Nephron progenitor cell (in vitro differentiated cells): Measurements from ENCODE around the gene TUBAL3.

Experiments
- DNase-seq: peaks from one replicate; pipeline ENCODE4 v3.0.0; 2021
- H3K27ac Mint-ChIP-seq: 2 replicates; pipeline ENCODE4 v1.8.0; 2021; ENCODE audit warnings: mild to moderate bottlenecking, moderate library complexity, mixed read lengths
- H3K27me3 Mint-ChIP-seq: 2 replicates; pipeline ENCODE4 v1.8.0; 2021; ENCODE audit warnings: mild to moderate bottlenecking, low read depth, mixed read lengths; ENCODE audit not compliant: poor library complexity
- H3K36me3 Mint-ChIP-seq: 2 replicates; pipeline ENCODE4 v1.8.0; 2021; ENCODE audit warnings: low read depth, mixed read lengths
- H3K4me1 Mint-ChIP-seq: 2 replicates; pipeline ENCODE4 v1.8.0; 2021; ENCODE audit warnings: mixed read lengths
- H3K4me3 Mint-ChIP-seq: 2 replicates; pipeline ENCODE4 v1.8.0; 2021; ENCODE audit warnings: mild to moderate bottlenecking, moderate library complexity, mixed read lengths
- H3K9me3 Mint-ChIP-seq: 2 replicates; pipeline ENCODE4 v1.8.0; 2021; ENCODE audit warnings: mild to moderate bottlenecking, moderate library complexity, mixed read lengths
- TF ChIP-seq, protein P1 (sequence below): fragments of 200-600 bp; sonication (generic); IDR thresholded peaks from 2 replicates; pipeline ENCODE4 v1.5.0; 2021; ENCODE audit warnings: antibody characterized with exemption

Gene TUBAL3

DNA sequence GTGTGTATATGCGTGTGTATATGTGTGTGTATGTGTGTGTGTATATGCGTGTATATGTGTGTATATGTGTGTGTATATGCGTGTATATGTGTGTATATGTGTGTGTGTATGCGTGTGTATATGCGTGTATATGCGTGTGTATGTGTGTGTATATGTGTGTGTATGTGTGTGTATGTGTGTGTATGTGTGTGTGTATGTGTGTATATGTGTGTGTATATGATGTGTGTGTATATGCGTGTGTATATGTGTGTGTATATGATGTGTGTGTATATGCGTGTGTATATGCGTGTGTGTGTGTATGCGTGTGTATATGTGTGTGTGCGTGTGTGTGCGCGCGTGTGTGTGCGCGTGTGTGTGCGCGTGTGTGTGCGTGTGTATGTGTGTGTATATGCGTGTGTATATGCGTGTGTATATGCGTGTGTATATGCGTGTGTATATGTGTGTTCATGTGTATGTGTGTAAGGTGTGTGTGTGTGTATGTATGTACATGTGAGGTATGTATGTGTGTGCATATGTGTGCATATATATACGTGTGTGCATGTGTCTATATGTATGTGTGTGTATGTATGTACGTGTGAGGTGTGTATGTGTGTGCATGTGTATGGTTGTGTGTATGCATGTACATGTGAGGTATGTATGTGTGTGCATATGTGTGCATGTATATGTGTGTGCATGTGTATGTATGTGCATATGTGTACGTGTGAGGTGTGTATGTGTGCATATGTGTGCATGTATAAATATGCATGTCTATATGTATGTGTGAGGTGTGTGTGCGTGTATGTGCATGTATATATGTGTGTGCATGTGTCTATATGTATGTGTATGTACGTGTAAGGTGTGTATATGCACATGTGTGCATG lies 33.9 kb downstream of the TUBAL3 start:
- Mint-ChIP-seq H3K4me1 (peaks cover 17% of the 10 kb centered on the region), H3K36me3 (no peaks in the 10 kb centered on the region), H3K27ac (peak overlapping the region; percentile 88), H3K9me3 (peaks cover 46% of the 10 kb centered on the region), H3K27me3 (peaks cover 13% of the 10 kb centered on the region), H3K4me3 (no peak overlapping the region)
- DNase-seq: no peak
- TF ChIP-seq, protein P1, sequence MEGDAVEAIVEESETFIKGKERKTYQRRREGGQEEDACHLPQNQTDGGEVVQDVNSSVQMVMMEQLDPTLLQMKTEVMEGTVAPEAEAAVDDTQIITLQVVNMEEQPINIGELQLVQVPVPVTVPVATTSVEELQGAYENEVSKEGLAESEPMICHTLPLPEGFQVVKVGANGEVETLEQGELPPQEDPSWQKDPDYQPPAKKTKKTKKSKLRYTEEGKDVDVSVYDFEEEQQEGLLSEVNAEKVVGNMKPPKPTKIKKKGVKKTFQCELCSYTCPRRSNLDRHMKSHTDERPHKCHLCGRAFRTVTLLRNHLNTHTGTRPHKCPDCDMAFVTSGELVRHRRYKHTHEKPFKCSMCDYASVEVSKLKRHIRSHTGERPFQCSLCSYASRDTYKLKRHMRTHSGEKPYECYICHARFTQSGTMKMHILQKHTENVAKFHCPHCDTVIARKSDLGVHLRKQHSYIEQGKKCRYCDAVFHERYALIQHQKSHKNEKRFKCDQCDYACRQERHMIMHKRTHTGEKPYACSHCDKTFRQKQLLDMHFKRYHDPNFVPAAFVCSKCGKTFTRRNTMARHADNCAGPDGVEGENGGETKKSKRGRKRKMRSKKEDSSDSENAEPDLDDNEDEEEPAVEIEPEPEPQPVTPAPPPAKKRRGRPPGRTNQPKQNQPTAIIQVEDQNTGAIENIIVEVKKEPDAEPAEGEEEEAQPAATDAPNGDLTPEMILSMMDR: no peak

DNA sequence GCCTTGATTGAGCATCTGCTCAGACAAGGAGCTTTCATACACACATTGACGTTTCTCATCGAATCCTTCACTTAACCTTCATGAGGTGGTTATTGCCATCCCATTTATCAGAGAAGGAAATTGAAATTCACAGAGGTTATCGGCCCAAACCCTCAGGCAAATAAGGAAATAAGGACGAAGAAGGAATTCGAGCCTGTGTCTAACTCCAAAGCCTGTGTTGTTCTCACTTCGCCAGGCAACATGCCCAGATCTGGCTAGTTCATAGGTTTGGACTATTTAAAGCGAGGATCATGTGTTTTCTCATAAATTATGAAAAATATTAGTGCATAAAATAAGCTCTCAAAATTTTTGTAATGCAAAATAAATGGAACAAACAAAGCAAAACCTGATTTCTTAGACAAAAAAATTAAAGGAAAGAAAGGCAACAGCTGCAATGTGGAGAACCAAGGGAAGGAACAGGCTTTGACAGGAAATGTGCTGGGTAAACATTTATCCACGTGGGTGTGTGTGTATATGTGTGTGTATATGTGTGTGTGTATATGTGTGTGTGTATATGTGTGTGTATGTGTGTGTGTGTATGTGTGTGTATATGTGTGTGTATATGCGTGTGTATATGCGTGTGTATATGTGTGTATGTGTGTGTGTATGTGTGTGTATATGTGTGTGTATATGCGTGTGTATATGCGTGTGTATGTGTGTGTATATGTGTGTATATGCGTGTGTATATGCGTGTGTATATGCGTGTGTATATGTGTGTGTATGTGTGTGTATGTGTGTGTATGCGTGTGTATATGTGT lies 35.1 kb downstream of the TUBAL3 start:
- Mint-ChIP-seq H3K4me3 (no peak overlapping the region), H3K27ac (no peak overlapping the region)
- TF ChIP-seq, protein P1: no peak

DNA sequence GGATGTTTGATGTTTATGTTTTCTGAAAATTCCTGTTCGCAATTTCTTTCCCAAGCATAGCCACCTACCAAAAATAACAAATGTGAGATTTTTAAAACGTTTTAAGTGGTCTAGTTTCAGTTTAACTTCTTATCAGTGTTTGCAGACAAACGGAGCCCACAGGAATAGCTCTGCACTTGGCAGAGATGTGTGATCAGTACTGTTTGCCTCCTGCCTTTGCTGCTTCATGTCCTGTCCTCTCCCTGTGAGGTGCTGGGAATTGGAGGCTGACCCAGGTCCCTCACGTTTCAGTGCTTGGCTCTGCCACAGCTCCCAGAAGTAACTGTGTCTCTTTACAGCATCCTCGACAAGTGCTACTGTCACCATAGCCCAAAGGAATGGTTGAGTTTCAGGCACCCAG lies 38.7 kb downstream of the TUBAL3 start:
- Mint-ChIP-seq H3K4me1 (peaks cover 34% of the 10 kb centered on the region), H3K27me3 (peaks cover 19% of the 10 kb centered on the region), H3K9me3 (peaks cover 30% of the 10 kb centered on the region), H3K4me3 (no peak overlapping the region), H3K27ac (no peak overlapping the region), H3K36me3 (no peaks in the 10 kb centered on the region)
- TF ChIP-seq, protein P1: no peak
- DNase-seq: no peak

More for the DNA sequence above, 35.1 kb downstream of the TUBAL3 start:
- Mint-ChIP-seq H3K36me3 (no peaks in the 10 kb centered on the region), H3K4me1 (peaks cover 28% of the 10 kb centered on the region), H3K27me3 (peaks cover 17% of the 10 kb centered on the region), H3K9me3 (peaks cover 46% of the 10 kb centered on the region)
- DNase-seq: no peak

DNA sequence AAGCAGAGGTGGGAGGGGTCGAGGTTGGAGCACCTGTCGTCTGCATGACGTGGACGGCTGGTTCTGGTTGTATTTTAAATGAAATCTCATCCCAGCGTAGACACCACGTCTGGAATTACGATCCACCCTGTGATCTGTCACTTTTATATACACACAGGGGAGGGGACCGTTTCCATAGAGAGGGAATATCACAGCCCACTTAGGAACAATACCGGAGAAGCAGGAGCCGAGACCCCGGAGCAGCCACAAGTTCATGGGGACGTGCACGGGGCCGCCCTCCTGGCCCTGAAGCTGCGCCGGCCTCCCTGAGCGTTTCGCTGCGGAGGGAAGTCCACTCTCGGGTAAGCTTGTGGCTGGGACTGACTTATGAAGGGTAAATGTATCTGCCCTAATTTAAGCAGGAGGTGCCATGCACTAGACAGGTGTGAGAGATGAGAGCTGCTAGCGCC lies 39.7 kb downstream of the TUBAL3 start, which contains the start of gene UCN3:
TSS of gene UCN3 (plus strand) at position 77 of the 449 bp plus-strand sequence. CDS start 8,755 bp downstream, outside the sequence.
- no peak within 1 kb of the TSS for H3K27ac Mint-ChIP-seq
- H3K4me1 Mint-ChIP-seq: peaks cover 44% of the 10 kb centered on the region
- peaks cover 20% of the 10 kb centered on the region for H3K9me3 Mint-ChIP-seq
- TF ChIP-seq, protein P1: no peak
- peaks cover 19% of the 10 kb centered on the region for H3K27me3 Mint-ChIP-seq
- no peaks in the 10 kb centered on the region for H3K36me3 Mint-ChIP-seq
- no peak for DNase-seq
- H3K4me3 Mint-ChIP-seq: no peak within 1 kb of the TSS

DNA sequence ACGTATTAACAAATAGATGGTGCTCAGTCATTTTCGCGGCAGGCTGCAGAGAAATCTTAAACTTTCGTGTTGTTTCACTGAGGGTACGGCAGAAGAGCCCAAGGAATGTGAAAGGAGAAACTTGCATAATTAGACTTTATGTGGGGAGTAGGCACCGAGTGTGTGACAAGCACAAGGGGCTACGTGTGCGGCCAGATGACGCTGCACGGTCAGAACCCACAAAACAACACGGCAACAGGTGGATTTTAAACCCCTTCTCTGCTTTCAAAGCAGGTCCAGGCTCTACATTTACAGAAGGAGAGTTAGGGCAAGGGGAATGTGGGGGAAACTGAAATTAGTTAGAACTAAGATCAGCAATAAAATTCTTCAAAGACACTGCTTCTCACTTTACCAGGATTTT lies 40.3 kb downstream of the TUBAL3 start:
- no peak overlapping the region for H3K27ac Mint-ChIP-seq
- TF ChIP-seq, protein P1: no peak
- H3K27me3 Mint-ChIP-seq: peaks cover 19% of the 10 kb centered on the region

More for the DNA sequence above, 40.3 kb downstream of the TUBAL3 start:
- Mint-ChIP-seq H3K36me3 (no peaks in the 10 kb centered on the region), H3K4me1 (peaks cover 50% of the 10 kb centered on the region), H3K9me3 (peaks cover 15% of the 10 kb centered on the region), H3K4me3 (no peak overlapping the region)
- DNase-seq: no peak
